BLaER1 treated with 17β-estradiol and CSF1 and Interleukin-3, amounts not matched to agents 10 nM and 100 nM (cell line): ENCODE measurements around the gene MGRN1.
"Not testable (repeated sequence)": the region's sequence is repeated elsewhere in the genome, so short reads cannot be mapped to it uniquely, and the experiment has no call there.

Experiments used
- H3K27ac ChIP-seq, 11 experiments: shearing (Covaris generic); formaldehyde crosslinking; 2 replicates each; pipeline ENCODE4 v1.8.1; 2022
- H3K27me3 ChIP-seq, 11 experiments: shearing (Covaris generic); formaldehyde crosslinking; 2 replicates each; pipeline ENCODE4 v1.8.1; 2022
- H3K36me3 ChIP-seq, 11 experiments: shearing (Covaris generic); formaldehyde crosslinking; 2 replicates each; pipeline ENCODE4 v1.8.1; 2022
- H3K4me1 ChIP-seq, 10 experiments: shearing (Covaris generic); formaldehyde crosslinking; 2 replicates each; pipeline ENCODE4 v1.8.1; 2022
- H3K4me2 ChIP-seq, 11 experiments: shearing (Covaris generic); formaldehyde crosslinking; 2 replicates each; pipeline ENCODE4 v1.8.1; 2022
- H3K4me3 ChIP-seq, 10 experiments: shearing (Covaris generic); formaldehyde crosslinking; 2 replicates each; pipeline ENCODE4 v1.8.1; 2022
- H3K9ac ChIP-seq, 11 experiments: shearing (Covaris generic); formaldehyde crosslinking; 2 replicates each; pipeline ENCODE4 v1.8.1; 2022
- H3K9me3 ChIP-seq, 11 experiments: shearing (Covaris generic); formaldehyde crosslinking; replicated peaks in 1 of 11; 2 replicates each; pipeline ENCODE4 v1.8.1; 2022
- H4K20me1 ChIP-seq, 11 experiments: shearing (Covaris generic); formaldehyde crosslinking; 2 replicates each; pipeline ENCODE4 v1.8.1; 2022
- Cebpa-rat ChIP-seq, 11 experiments: shearing (Covaris generic); IDR thresholded peaks; 2 replicates each; pipeline ENCODE4 v1.8.1; 2022

The MGRN1 gene

GRCh38 chr16:4737545-4737944, 112.9 kb downstream of the MGRN1 start:
- Histone ChIP-seq H3K27ac (no peak overlapping the region), H3K4me2 (no peak overlapping the region), H3K36me3 (no peaks in the 10 kb centered on the region), H3K9ac (no peak overlapping the region), H3K27me3 (no peaks in the 10 kb centered on the region), H3K9me3 (no peaks in the 10 kb centered on the region), H4K20me1 (no peaks in the 10 kb centered on the region; a peak in 1 of 22 replicates), H3K4me3 (no peak overlapping the region), H3K4me1 (peaks cover 11 to 33% (median 20%) of the 10 kb centered on the region in 10 experiments)
- no peak for TF ChIP-seq Cebpa-rat (IDR thresholded peaks at IDR 0.05)

GRCh38 chr16:4738370-4738769, 113.7 kb downstream of the MGRN1 start:
- not testable (repeated sequence) for H3K36me3 ChIP-seq, H3K9me3 ChIP-seq, H3K27ac ChIP-seq, H3K9ac ChIP-seq, H4K20me1 ChIP-seq, H3K27me3 ChIP-seq, H3K4me3 ChIP-seq
- peak overlapping the region in 1 of 11 experiments; percentile 7; a peak in 1 of 22 replicates for H3K4me2 ChIP-seq
- H3K4me1 ChIP-seq, result peaks cover 10 to 35% (median 22%) of the 10 kb centered on the region in 10 experiments
